ENCODE results near the gene KCNQ1OT1. TPM values are rescaled to one million over a fixed set of nuclear protein-coding genes. Genes with fewer than 3 reads are reported as not detected.

Gene KCNQ1OT1
- total RNA-seq, 1 donor from 2014 or later, result 0.54 TPM

DNA sequence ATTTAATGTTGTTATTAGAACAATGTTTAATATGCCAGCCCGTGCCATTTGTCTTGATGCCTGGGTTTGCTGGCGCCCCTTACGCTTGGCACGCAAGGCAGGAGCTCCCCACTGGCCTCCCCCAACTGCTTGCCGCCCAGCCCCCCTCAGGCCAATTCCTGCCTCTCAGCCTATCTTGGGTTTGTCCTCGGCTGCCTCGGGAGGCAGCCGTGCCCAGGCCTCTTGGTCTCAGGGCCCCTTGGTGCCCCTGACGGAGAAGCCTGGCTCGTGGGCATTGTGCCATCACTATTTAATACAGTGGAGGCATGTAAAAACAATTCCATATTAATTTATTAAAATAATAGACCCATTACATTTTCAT, 119.8 kb downstream of the KCNQ1OT1 start:
- no peak overlapping the region for H3K4me3 ChIP-seq (ENCODE audit: low read depth, low read length)
- TF ChIP-seq, protein P1, sequence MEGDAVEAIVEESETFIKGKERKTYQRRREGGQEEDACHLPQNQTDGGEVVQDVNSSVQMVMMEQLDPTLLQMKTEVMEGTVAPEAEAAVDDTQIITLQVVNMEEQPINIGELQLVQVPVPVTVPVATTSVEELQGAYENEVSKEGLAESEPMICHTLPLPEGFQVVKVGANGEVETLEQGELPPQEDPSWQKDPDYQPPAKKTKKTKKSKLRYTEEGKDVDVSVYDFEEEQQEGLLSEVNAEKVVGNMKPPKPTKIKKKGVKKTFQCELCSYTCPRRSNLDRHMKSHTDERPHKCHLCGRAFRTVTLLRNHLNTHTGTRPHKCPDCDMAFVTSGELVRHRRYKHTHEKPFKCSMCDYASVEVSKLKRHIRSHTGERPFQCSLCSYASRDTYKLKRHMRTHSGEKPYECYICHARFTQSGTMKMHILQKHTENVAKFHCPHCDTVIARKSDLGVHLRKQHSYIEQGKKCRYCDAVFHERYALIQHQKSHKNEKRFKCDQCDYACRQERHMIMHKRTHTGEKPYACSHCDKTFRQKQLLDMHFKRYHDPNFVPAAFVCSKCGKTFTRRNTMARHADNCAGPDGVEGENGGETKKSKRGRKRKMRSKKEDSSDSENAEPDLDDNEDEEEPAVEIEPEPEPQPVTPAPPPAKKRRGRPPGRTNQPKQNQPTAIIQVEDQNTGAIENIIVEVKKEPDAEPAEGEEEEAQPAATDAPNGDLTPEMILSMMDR (IDR thresholded peaks at IDR 0.05; ENCODE audit: insufficient read depth, low read length, poor library complexity, severe bottlenecking), result no peak
- no peak for DNase-seq (ENCODE audit: low read depth)
- H3K36me3 ChIP-seq (ENCODE audit: control insufficient read depth, insufficient read depth, low read length), result no peaks in the 10 kb centered on the region
- peaks cover 2% of the 10 kb centered on the region for H3K27me3 ChIP-seq (ENCODE audit: control insufficient read depth, insufficient read depth, low read length)

GRCh38 chr11:2579315-2580060, 120.3 kb downstream of the KCNQ1OT1 start:
- TF ChIP-seq, protein P1 (IDR thresholded peaks at IDR 0.05; ENCODE audit: insufficient read depth, low read length, poor library complexity, severe bottlenecking), result no peak
- Histone ChIP-seq H3K4me3 (ENCODE audit: low read depth, low read length) (no peak overlapping the region), H3K27me3 (ENCODE audit: control insufficient read depth, insufficient read depth, low read length) (peaks cover 4% of the 10 kb centered on the region), H3K36me3 (ENCODE audit: control insufficient read depth, insufficient read depth, low read length) (no peaks in the 10 kb centered on the region)
- no peak for DNase-seq (ENCODE audit: low read depth)

- peaks cover 4% of the 10 kb centered on the region for H3K27me3 ChIP-seq (ENCODE audit: control insufficient read depth, insufficient read depth, low read length)
- TF ChIP-seq, protein P1 (IDR thresholded peaks at IDR 0.05; ENCODE audit: insufficient read depth, low read length, poor library complexity, severe bottlenecking), result no peak
Observed at GRCh38 chr11:2578929-2579270, 120.9 kb downstream of the KCNQ1OT1 start.

DNA sequence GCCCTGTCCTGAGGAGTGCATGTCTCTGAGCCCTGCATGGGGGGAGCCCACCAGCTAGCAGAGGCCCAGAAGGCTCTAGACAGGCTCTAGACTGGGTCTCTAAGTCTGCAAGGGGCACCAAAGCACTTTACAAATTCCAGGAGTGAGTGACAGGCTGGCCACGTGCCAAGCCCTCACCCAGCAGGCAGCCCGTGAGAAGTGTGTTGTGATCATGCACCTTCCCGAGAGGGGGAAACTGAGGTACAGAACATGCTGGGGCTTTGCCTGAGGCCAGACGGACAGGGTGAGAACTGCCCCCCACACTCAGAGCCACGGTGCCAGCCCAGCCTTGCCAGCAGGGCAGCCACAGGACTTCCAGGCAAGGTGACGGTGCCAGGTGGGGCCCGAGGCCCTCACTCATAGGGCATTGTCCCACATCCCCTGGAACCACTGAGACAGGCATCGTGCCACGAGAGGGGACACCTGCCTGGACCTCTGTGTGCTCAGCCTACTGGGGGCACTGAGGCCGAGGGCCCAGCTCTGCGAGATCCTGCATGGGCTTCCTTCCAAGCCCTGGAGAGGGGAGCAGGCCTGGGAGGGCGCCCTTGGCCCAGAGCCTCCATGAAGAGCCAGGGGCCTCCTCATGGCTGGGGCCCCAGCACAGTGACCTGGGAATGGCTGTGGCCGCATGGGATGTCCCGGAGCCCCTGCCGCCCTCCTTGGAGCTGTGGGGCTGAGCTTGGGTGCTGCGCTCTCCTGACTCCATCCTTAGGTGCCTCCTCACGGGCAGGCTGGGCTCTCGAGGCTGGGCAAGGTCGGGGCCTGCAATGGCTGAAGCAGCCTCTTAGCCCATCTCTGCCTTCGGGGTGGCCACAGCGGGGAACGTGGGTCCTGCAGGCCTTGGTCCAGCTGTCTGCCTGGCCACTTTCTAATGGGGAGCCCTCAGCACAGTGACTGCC, 121.5 kb downstream of the KCNQ1OT1 start:
- TF ChIP-seq, protein P1 (IDR thresholded peaks at IDR 0.05; ENCODE audit: insufficient read depth, low read length, poor library complexity, severe bottlenecking), result no peak
- no peak for DNase-seq (ENCODE audit: low read depth)
- H3K36me3 ChIP-seq (ENCODE audit: control insufficient read depth, insufficient read depth, low read length), result no peaks in the 10 kb centered on the region
- peaks cover 4% of the 10 kb centered on the region for H3K27me3 ChIP-seq (ENCODE audit: control insufficient read depth, insufficient read depth, low read length)
- H3K4me3 ChIP-seq (ENCODE audit: low read depth, low read length), result no peak overlapping the region

More at GRCh38 chr11:2578929-2579270, 120.9 kb downstream of the KCNQ1OT1 start:
- DNase-seq (ENCODE audit: low read depth), result no peak
- Histone ChIP-seq H3K4me3 (ENCODE audit: low read depth, low read length) (no peak overlapping the region), H3K36me3 (ENCODE audit: control insufficient read depth, insufficient read depth, low read length) (no peaks in the 10 kb centered on the region)

- DNase-seq (ENCODE audit: low read depth), result no peak
- peaks cover 4% of the 10 kb centered on the region for H3K27me3 ChIP-seq (ENCODE audit: control insufficient read depth, insufficient read depth, low read length)
- TF ChIP-seq, protein P1 (IDR thresholded peaks at IDR 0.05; ENCODE audit: insufficient read depth, low read length, poor library complexity, severe bottlenecking), result no peak
- no peak overlapping the region for H3K4me3 ChIP-seq (ENCODE audit: low read depth, low read length)
- H3K36me3 ChIP-seq (ENCODE audit: control insufficient read depth, insufficient read depth, low read length), result no peaks in the 10 kb centered on the region
Observed at GRCh38 chr11:2577031-2577990, 122.5 kb downstream of the KCNQ1OT1 start.

Measured in kidney epithelial cell (primary cell).